Ascending aorta (tissue), 2 donors: ENCODE results near the gene SNX8. TPM values are rescaled to one million over a fixed set of nuclear protein-coding genes. Genes with fewer than 3 reads are reported as not detected.

Experiments
- DNase-seq, 2 donors: peaks; one replicate each; pipeline ENCODE4 v3.0.0-alpha.2; 2019; ENCODE audit warnings: low spot score in 2 of 2
- H3K27ac ChIP-seq, 2 donors: fragments of 200-600 bp; sonication (generic); one replicate each; pipeline ENCODE4 v1.5.1; 2016 to 2017; ENCODE audit warnings: mild to moderate bottlenecking in 1 of 2
- H3K27me3 ChIP-seq: fragments of 200-600 bp; sonication (generic); one replicate; pipeline ENCODE4 v1.5.1; 2017
- H3K36me3 ChIP-seq, 2 donors: fragments of 200-600 bp; sonication (generic); one replicate each; pipeline ENCODE4 v1.5.1; 2016
- H3K4me1 ChIP-seq, 2 donors: fragments of 200-600 bp; sonication (generic); one replicate each; pipeline ENCODE4 v1.5.1; 2016 to 2017; ENCODE audit warnings: mild to moderate bottlenecking in 1 of 2
- H3K4me3 ChIP-seq, 2 donors: fragments of 200-600 bp; sonication (generic); one replicate each; pipeline ENCODE4 v1.5.1; 2016 to 2017; ENCODE audit warnings: mild to moderate bottlenecking in 1 of 2
- H3K9me3 ChIP-seq, 2 donors: fragments of 200-600 bp; sonication (generic); one replicate each; pipeline ENCODE4 v1.5.1; 2016
- intact Hi-C: fragments of 100-400 bp; cut with DNase I; formaldehyde crosslinking; loops from one replicate; pipeline ENCODE4 v1.15.1; 2023
- total RNA-seq: library from RNA; depleted of rRNA; stranded (reverse); fragments of >200 nt; gene quantifications from one replicate; pipeline ENCODE4 v1.1.0, GENCODE V29; 2016
- TF ChIP-seq, protein P1 (sequence below), 3 experiments: fragments of 200-600 bp in 2 of 3; fragments of 450-650 bp in 1 of 3; sonication (generic) in 2 of 3; IDR thresholded peaks; one replicate each; pipeline ENCODE4 v1.5.1; 2016 to 2019; ENCODE audit warnings: antibody characterized with exemption in 3 of 3, mild to moderate bottlenecking in 1 of 3, moderate library complexity in 1 of 3

The SNX8 gene
- total RNA-seq, 1 donor from 2014 or later = 12.2 TPM

DNA sequence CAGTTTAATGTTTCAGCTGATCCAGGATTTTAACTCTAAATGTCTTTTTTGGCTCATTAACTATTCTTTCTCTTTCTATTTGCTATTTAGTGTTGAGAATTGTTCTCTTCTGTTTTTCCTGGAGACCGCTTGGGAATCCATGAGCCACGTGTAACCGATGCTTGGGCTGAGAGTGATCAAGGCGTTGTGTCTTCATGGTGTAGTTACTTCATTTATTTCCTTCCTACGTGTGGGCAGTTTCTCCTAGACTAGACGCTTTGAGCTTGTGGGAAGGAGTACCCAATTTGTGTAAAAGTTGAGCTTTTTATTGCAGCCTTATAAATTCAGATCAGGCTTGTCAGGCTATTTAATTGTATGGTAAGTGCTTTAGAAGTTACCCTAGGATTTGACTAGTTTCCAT lies 43.3 kb upstream of the SNX8 start:
- DNase-seq = no peak
- Histone ChIP-seq H3K4me3 (no peak overlapping the region), H3K27ac (no peak overlapping the region), H3K36me3 (peaks cover 19 to 22% of the 10 kb centered on the region in 2 donors), H3K4me1 (peaks cover 16 to 21% of the 10 kb centered on the region in 2 donors), H3K9me3 (no peaks in the 10 kb centered on the region), H3K27me3 (no peaks in the 10 kb centered on the region)
- TF ChIP-seq, protein P1, sequence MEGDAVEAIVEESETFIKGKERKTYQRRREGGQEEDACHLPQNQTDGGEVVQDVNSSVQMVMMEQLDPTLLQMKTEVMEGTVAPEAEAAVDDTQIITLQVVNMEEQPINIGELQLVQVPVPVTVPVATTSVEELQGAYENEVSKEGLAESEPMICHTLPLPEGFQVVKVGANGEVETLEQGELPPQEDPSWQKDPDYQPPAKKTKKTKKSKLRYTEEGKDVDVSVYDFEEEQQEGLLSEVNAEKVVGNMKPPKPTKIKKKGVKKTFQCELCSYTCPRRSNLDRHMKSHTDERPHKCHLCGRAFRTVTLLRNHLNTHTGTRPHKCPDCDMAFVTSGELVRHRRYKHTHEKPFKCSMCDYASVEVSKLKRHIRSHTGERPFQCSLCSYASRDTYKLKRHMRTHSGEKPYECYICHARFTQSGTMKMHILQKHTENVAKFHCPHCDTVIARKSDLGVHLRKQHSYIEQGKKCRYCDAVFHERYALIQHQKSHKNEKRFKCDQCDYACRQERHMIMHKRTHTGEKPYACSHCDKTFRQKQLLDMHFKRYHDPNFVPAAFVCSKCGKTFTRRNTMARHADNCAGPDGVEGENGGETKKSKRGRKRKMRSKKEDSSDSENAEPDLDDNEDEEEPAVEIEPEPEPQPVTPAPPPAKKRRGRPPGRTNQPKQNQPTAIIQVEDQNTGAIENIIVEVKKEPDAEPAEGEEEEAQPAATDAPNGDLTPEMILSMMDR (IDR thresholded peaks at IDR 0.05) = no peak
- intact Hi-C loops = loop anchor here (10.0 kb wide), 1 partner anchor 693 kb away; no protein-coding TSS in a partner anchor

DNA sequence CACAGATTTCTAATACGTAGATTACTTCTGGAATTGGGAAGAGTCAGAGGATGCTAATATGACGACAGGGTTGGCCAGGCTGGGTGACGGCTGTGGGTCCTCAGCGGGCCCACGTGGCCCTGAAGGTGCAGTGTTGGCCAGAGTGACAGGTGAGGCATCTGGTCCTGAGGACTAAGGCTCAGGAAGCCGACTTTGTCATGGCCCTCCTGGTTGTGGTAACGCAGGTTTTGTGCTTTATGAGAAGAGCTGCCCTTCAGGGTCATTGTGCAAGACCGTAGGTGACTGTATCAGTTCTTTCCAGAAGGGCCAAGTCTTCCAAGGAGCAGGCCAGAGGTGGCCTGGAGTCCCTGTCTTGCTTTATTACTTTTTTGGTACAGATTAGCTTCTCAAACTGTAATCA lies 42.9 kb upstream of the SNX8 start:
- Histone ChIP-seq H3K4me3 (peak overlapping the region; percentile 3 to 91), H3K27ac (no peak overlapping the region), H3K4me1 (peaks cover 16 to 21% of the 10 kb centered on the region in 2 donors), H3K27me3 (no peaks in the 10 kb centered on the region), H3K9me3 (no peaks in the 10 kb centered on the region), H3K36me3 (peaks cover 15 to 18% of the 10 kb centered on the region in 2 donors)
- intact Hi-C loops = loop anchor here (10.0 kb wide), 1 partner anchor 692 kb away; no protein-coding TSS in a partner anchor
- TF ChIP-seq, protein P1 (IDR thresholded peaks at IDR 0.05) = no peak
- DNase-seq = no peak

DNA sequence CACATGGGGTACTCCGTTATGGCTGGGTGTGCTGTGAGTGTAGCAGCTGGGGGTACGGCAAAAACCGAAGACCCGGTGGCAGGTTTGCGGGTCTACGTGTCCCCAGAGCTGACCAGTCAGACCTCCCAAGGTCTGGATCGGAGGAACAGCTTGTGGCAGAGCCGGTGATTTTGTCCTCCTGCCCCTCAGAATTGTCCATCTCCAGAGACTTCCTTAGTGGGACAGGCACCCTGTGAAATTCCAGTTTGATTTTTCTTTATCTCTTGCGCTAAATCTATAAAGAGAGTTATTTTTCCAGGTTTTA lies 41.4 kb upstream of the SNX8 start:
- TF ChIP-seq, protein P1 (IDR thresholded peaks at IDR 0.05) = no peak
- Histone ChIP-seq H3K4me1 (peaks cover 16 to 21% of the 10 kb centered on the region in 2 donors), H3K27me3 (no peaks in the 10 kb centered on the region), H3K4me3 (peak overlapping the region; percentile 91), H3K27ac (no peak overlapping the region), H3K9me3 (no peaks in the 10 kb centered on the region), H3K36me3 (peaks cover 0 to 3% of the 10 kb centered on the region in 2 donors)
- intact Hi-C loops = loop anchor here (2.0 to 10.0 kb wide), 2 partner anchors 691 to 897 kb away; partner anchors contain the start of gene MICALL2
- DNase-seq = no peak

DNA sequence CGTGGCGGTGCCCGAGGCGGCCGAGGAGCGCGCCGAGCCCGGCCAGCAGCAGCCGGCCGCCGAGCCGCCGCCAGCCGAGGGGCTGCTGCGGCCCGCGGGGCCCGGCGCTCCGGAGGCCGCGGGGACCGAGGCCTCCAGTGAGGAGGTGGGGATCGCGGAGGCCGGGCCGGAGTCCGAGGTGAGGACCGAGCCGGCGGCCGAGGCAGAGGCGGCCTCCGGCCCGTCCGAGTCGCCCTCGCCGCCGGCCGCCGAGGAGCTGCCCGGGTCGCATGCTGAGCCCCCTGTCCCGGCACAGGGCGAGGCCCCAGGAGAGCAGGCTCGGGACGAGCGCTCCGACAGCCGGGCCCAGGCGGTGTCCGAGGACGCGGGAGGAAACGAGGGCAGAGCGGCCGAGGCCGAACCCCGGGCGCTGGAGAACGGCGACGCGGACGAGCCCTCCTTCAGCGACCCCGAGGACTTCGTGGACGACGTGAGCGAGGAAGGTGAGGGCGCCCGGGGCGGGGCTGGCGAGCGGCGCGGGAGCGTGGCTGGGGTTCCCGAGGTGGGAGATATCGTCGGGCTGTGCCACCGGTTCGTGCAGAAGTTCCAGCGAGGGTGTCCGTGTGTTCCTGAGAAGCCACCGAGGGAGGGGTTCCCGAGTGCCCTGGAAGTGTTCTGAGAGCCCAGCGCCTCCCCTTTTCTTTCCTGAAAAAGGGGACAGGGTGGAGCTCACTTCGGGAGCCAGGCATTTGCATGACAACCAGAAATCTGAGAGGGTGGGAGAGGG lies 40.9 kb upstream of the SNX8 start:
- Histone ChIP-seq H3K9me3 (no peaks in the 10 kb centered on the region), H3K27ac (peak overlapping the region; percentile 33 to 64), H3K4me3 (peak overlapping the region; percentile 91), H3K27me3 (no peaks in the 10 kb centered on the region), H3K36me3 (peaks cover 0 to 3% of the 10 kb centered on the region in 2 donors), H3K4me1 (peaks cover 16 to 21% of the 10 kb centered on the region in 2 donors)
- TF ChIP-seq, protein P1 (IDR thresholded peaks at IDR 0.05) = no peak
- no peak for DNase-seq
- intact Hi-C loops = loop anchor here (1.0 to 10.0 kb wide), 6 partner anchors 41 to 896 kb away; partner anchors contain the start of genes CHST12, IQCE, MICALL2 and MRM2

DNA sequence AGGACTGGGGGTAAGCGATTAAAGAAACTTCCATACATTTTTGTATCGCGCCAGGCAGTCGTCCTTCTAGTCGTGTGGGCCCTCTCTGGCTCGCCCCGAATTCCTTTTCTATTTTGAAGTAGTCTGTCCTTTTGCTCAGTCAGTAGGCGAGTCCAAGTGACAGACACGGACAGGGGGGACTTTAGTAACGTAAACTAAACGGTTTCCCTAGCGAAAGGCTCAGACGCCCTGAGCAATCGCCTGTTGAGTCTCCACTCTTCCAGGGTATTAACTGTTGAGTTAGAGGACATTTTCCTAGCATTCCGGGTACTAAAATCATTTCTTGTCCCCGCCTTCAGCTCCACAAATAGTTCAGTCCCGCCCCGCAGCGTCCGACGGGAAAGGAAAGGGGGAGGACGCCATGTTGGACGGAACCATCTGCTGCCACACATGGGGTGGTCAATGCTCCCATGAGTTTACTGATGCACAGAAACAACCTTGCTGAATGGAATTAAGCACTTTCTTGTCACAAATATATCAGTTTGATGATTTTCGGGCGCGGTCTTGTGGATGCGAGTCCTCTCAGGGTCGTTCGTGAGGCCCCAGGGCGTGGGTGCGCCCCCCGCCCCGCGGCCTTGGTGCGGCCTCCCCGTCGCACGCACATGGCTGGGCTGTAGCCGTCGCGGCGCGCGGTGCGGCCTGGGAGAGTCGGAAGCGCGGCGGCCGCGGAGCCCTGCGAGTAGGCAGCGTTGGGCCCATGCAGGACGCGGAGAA lies 40.1 kb upstream of the SNX8 start, which contains the start of gene EIF3B:
EIF3B (plus strand) TSS at position 642 of the 753 bp plus-strand sequence; CDS start at position 737, 95 bp downstream.
- Histone ChIP-seq H3K9me3 (no peaks in the 10 kb centered on the region), H3K4me3 (peak within 1 kb of the TSS; percentile 91), H3K27ac (peak within 1 kb of the TSS; percentile 98 to 99), H3K36me3 (peaks cover 0 to 3% of the 10 kb centered on the region in 2 donors), H3K4me1 (peaks cover 16 to 21% of the 10 kb centered on the region in 2 donors), H3K27me3 (no peaks in the 10 kb centered on the region)
- peak; percentile 53 to 92 for DNase-seq
- TF ChIP-seq, protein P1 (IDR thresholded peaks at IDR 0.05) = peak in 1 of 3 experiments; percentile 16
- intact Hi-C loops = loop anchor here (1.0 to 10.0 kb wide), 6 partner anchors 40 to 896 kb away; partner anchors contain the start of genes CHST12, IQCE, MICALL2 and MRM2
